Parathyroid adenoma (tissue), 2 donors: ENCODE data around the gene HSPB7.

Experiments used
- H2AFZ ChIP-seq: fragments of 300-600 bp; sonication (generic); one replicate; pipeline ENCODE4 v1.7.0; 2017; ENCODE audit warnings: antibody characterized with exemption, mild to moderate bottlenecking
- H3K27ac ChIP-seq: fragments of 300-600 bp; sonication (generic); one replicate; pipeline ENCODE4 v1.7.0; 2017
- H3K27me3 ChIP-seq: fragments of 300-600 bp; sonication (generic); one replicate; pipeline ENCODE4 v1.7.0; 2017; ENCODE audit warnings: low read length; ENCODE audit not compliant: control insufficient read depth, insufficient read depth
- H3K36me3 ChIP-seq: fragments of 300-600 bp; sonication (generic); one replicate; pipeline ENCODE4 v1.7.0; 2017; ENCODE audit warnings: low read length; ENCODE audit not compliant: control insufficient read depth, insufficient read depth
- H3K4me1 ChIP-seq: fragments of 300-600 bp; sonication (generic); one replicate; pipeline ENCODE4 v1.7.0; 2017; ENCODE audit warnings: control low read depth
- H3K4me2 ChIP-seq: fragments of 300-600 bp; sonication (generic); one replicate; pipeline ENCODE4 v1.7.0; 2017; ENCODE audit warnings: low read length
- H3K4me3 ChIP-seq: fragments of 300-600 bp; sonication (generic); one replicate; pipeline ENCODE4 v1.7.0; 2017; ENCODE audit warnings: low read depth, low read length
- H3K79me2 ChIP-seq: fragments of 300-600 bp; sonication (generic); one replicate; pipeline ENCODE4 v1.7.0; 2017; ENCODE audit warnings: control low read depth
- H3K9ac ChIP-seq: fragments of 300-600 bp; sonication (generic); one replicate; pipeline ENCODE4 v1.7.0; 2017; ENCODE audit warnings: mild to moderate bottlenecking
- H3K9me3 ChIP-seq: fragments of 300-600 bp; sonication (generic); one replicate; pipeline ENCODE4 v1.7.0; 2017; ENCODE audit warnings: low read length; ENCODE audit not compliant: control insufficient read depth
- TF ChIP-seq, protein P1 (sequence below): fragments of 300-600 bp; sonication (generic); IDR thresholded peaks from one replicate; pipeline ENCODE4 v1.7.0; 2017; ENCODE audit warnings: antibody characterized with exemption, mild to moderate bottlenecking
- donor health status: primary hyperparathyroidism.

HSPB7 gene

DNA sequence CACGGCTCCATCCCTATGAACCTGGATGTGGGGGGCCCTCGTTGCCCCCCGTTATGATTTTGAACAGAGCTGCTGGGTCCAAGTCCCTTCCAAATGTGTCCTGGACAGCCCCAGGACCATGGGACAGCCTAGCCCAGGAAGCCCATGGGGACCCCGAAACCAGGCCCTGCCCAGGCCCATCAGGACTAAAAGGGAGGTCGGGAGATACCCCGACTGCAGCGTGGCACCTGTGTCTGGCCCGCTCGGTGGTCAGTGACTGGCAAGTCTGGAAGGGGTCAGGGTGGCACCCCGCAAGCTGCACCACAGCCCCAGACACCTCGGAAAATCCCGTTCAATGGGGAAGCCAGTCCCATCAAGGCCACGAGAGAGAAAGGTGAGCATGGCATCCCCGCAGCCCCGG lies 24.2 kb downstream of the HSPB7 start:
- Histone ChIP-seq H2AFZ (no peak overlapping the region), H3K79me2 (no peaks in the 10 kb centered on the region), H3K4me1 (no peaks in the 10 kb centered on the region), H3K9me3 (no peaks in the 10 kb centered on the region), H3K9ac (no peak overlapping the region), H3K4me3 (no peak overlapping the region), H3K36me3 (no peaks in the 10 kb centered on the region), H3K4me2 (no peak overlapping the region), H3K27me3 (no peaks in the 10 kb centered on the region), H3K27ac (no peak overlapping the region)
- TF ChIP-seq, protein P1, sequence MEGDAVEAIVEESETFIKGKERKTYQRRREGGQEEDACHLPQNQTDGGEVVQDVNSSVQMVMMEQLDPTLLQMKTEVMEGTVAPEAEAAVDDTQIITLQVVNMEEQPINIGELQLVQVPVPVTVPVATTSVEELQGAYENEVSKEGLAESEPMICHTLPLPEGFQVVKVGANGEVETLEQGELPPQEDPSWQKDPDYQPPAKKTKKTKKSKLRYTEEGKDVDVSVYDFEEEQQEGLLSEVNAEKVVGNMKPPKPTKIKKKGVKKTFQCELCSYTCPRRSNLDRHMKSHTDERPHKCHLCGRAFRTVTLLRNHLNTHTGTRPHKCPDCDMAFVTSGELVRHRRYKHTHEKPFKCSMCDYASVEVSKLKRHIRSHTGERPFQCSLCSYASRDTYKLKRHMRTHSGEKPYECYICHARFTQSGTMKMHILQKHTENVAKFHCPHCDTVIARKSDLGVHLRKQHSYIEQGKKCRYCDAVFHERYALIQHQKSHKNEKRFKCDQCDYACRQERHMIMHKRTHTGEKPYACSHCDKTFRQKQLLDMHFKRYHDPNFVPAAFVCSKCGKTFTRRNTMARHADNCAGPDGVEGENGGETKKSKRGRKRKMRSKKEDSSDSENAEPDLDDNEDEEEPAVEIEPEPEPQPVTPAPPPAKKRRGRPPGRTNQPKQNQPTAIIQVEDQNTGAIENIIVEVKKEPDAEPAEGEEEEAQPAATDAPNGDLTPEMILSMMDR, result no peak

DNA sequence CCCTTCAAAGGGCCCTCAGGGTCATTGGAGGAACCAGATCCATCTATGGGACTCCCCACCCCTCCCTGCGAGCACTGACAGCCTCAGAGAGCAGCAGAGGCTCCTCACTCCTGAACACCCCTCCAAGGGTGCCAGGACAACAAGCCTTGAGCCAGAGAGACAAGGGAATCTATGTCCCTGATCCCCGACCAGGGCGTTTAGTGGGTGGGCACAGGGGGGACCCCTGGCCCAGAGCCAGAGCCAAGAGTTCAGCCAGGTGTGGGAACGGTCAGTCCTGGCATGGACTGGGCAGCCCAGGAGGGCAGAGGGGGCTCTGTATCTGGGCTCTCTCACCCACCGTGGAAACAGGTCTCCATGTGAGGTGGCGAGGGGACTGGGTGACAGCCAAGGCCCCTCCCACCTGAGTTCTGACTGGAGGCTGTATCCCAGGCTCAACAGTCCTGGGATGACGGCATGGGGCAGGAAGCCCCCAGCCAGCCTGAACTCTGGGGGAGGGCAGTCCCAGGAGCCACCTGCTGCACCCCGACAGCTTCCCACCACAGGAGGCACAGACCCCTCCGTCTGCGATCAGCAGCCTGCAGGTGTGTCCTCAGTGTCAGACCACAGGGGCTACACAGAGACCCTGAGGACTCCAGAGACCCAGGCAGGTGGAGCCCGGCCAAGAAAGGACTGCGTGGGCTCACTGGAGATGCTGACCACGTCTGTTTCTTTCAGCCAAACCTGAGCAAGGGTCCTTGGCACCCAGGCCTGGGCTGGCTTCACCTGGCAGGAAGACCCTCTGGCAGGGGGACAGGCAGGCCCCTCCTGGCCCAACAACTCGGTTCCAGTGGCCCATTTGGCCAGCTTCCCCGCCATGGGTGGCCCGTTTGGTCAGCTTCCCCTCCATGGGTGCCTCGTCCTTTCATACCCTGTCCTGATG lies 25.0 kb downstream of the HSPB7 start:
- Histone ChIP-seq H3K27ac (no peak overlapping the region), H3K9me3 (no peaks in the 10 kb centered on the region), H3K27me3 (no peaks in the 10 kb centered on the region), H3K4me2 (no peak overlapping the region), H2AFZ (no peak overlapping the region), H3K79me2 (no peaks in the 10 kb centered on the region), H3K36me3 (no peaks in the 10 kb centered on the region), H3K4me1 (no peaks in the 10 kb centered on the region), H3K4me3 (no peak overlapping the region), H3K9ac (no peak overlapping the region)
- TF ChIP-seq, protein P1, result no peak

DNA sequence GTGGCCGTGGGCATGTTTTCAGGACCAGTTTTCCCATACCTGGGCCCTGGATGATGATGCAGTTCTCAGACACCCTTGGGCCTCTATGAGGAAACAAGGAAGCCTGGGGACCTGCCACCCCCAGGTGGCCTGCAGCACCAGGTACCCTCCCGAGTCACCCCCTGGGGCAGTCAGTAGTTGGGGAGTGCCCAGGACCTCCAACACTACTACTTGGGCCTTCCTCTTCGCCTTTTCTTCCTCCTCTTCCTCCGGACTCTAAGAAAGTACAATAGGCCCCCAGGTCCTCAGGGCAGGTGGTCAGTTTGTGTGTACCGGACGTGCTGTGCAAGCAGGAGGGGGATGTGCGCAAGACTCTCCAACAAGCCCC lies 25.7 kb downstream of the HSPB7 start:
- H3K4me2 ChIP-seq, result no peak overlapping the region
- H3K27ac ChIP-seq, result no peak overlapping the region
- no peak overlapping the region for H3K4me3 ChIP-seq
- no peaks in the 10 kb centered on the region for H3K27me3 ChIP-seq
- TF ChIP-seq, protein P1, result no peak
- no peaks in the 10 kb centered on the region for H3K36me3 ChIP-seq
- H3K9ac ChIP-seq, result no peak overlapping the region
- no peaks in the 10 kb centered on the region for H3K79me2 ChIP-seq
- H3K9me3 ChIP-seq, result no peaks in the 10 kb centered on the region
- no peaks in the 10 kb centered on the region for H3K4me1 ChIP-seq
- no peak overlapping the region for H2AFZ ChIP-seq

DNA sequence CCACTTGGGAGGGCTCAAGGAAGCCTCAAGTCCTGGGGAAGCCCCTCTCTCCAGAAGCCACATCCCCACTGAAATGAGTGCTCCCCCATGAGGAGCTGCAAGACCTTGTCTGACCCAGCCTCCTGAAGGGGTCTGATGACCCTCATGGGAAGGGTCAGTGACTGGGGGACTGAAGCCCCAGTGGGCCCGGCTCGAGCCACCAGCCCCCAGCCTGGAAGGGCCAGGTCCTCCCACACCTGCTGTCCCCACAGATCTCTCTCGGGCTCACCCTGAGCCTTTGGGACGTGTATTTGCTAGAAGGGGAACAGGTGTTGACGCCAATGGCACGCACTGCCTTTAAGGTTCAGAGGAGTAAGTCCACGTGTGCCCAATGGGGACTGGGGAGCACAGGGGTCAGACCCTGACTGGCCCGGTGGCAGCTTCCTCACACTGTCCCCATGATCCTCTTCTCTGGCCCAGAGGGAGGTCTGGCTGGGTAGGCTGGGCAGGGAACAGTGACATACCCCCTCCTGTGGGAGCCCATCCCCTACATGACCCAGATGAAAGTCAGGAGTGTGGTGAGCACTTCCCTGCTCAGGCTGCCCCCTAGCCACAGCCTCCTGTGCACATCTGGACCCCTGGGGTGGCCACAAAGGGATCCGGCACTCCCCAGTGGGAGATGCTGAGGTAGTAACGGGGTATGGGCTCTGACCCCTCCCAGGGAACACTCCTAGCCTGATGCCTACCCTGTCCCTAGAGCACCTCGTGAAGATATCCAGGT lies 26.2 kb downstream of the HSPB7 start:
- TF ChIP-seq, protein P1, result no peak
- Histone ChIP-seq H3K27me3 (no peaks in the 10 kb centered on the region), H3K4me1 (no peaks in the 10 kb centered on the region), H3K4me3 (no peak overlapping the region), H2AFZ (no peak overlapping the region), H3K36me3 (no peaks in the 10 kb centered on the region), H3K9me3 (no peaks in the 10 kb centered on the region), H3K27ac (no peak overlapping the region), H3K79me2 (no peaks in the 10 kb centered on the region), H3K9ac (no peak overlapping the region), H3K4me2 (no peak overlapping the region)
